ENCODE data around the gene PHLPP1.

Gene PHLPP1

DNA sequence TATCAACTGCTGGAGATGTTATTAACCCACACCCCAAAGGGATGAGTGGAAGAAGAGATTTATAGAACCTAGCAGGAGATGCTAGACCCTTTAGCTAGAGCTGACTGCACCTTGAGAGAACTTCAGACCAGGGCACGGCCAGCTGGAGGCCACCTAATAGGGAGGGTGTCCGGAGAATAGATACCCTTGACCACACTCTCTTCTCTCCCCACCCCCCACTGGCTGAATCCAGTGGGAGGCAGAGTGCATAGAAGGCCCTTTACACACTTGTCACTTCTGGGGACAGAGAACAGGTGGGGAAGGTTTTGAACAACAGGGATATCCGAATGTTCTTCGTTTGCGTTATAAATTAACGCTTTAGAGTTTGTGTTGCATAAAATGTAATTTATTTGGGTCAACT is 84.6 kb downstream of the PHLPP1 start:
- no peak for TF ChIP-seq TEAD4 (IDR thresholded peaks at IDR 0.05)
- no peak for TF ChIP-seq RAD21 (IDR thresholded peaks at IDR 0.05; ENCODE audit: low read depth)
- TF ChIP-seq, protein P1, sequence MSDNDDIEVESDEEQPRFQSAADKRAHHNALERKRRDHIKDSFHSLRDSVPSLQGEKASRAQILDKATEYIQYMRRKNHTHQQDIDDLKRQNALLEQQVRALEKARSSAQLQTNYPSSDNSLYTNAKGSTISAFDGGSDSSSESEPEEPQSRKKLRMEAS (IDR thresholded peaks at IDR 0.05): no peak
- TF ChIP-seq CREB1 (IDR thresholded peaks at IDR 0.05; ENCODE audit: low read depth): no peak

GRCh38 chr18:62802523-62802922 is 87.2 kb downstream of the PHLPP1 start:
- TF ChIP-seq YY1 (IDR thresholded peaks at IDR 0.05; ENCODE audit: low read depth): no peak
- TF ChIP-seq TEAD4 (IDR thresholded peaks at IDR 0.05): no peak
- no peak for TF ChIP-seq USF1 (IDR thresholded peaks at IDR 0.05)
- no peak for TF ChIP-seq CEBPB (IDR thresholded peaks at IDR 0.05)
- no peak for TF ChIP-seq RAD21 (IDR thresholded peaks at IDR 0.05; ENCODE audit: low read depth)
- TF ChIP-seq TCF12 (IDR thresholded peaks at IDR 0.05; ENCODE audit: low read depth): no peak
- TF ChIP-seq NFIC (IDR thresholded peaks at IDR 0.05): no peak
- no peak for TF ChIP-seq REST (IDR thresholded peaks at IDR 0.05; ENCODE audit: low read depth)

GRCh38 chr18:62807396-62807795 is 92.1 kb downstream of the PHLPP1 start:
- TF ChIP-seq, protein P1 (IDR thresholded peaks at IDR 0.05): no peak
- TF ChIP-seq TAF1 (IDR thresholded peaks at IDR 0.05; ENCODE audit: low read depth) (no peak), CEBPB (IDR thresholded peaks at IDR 0.05) (no peak), EP300 (IDR thresholded peaks at IDR 0.05; ENCODE audit: borderline replicate concordance) (no peak), FOXM1 (IDR thresholded peaks at IDR 0.05; ENCODE audit: borderline replicate concordance, low read depth) (no peak), RAD21 (IDR thresholded peaks at IDR 0.05; ENCODE audit: low read depth) (no peak), CREB1 (IDR thresholded peaks at IDR 0.05; ENCODE audit: low read depth) (no peak), TEAD4 (IDR thresholded peaks at IDR 0.05) (no peak)

- no peak for TF ChIP-seq EGR1 (IDR thresholded peaks at IDR 0.05)
- TF ChIP-seq CREB1 (IDR thresholded peaks at IDR 0.05; ENCODE audit: low read depth): no peak
- TF ChIP-seq, protein P1 (IDR thresholded peaks at IDR 0.05): no peak
- TF ChIP-seq RAD21 (IDR thresholded peaks at IDR 0.05; ENCODE audit: low read depth): no peak
- no peak for TF ChIP-seq TEAD4 (IDR thresholded peaks at IDR 0.05)
- TF ChIP-seq NFIC (IDR thresholded peaks at IDR 0.05): no peak
- TF ChIP-seq FOXM1 (IDR thresholded peaks at IDR 0.05; ENCODE audit: borderline replicate concordance, low read depth): no peak
- no peak for TF ChIP-seq REST (IDR thresholded peaks at IDR 0.05; ENCODE audit: low read depth)
- TF ChIP-seq USF1 (IDR thresholded peaks at IDR 0.05): no peak
- no peak for TF ChIP-seq YY1 (IDR thresholded peaks at IDR 0.05; ENCODE audit: low read depth)
- no peak for TF ChIP-seq TAF1 (IDR thresholded peaks at IDR 0.05; ENCODE audit: low read depth)
- TF ChIP-seq ZBTB7A (IDR thresholded peaks at IDR 0.05; ENCODE audit: low read depth): no peak
- TF ChIP-seq EP300 (IDR thresholded peaks at IDR 0.05; ENCODE audit: borderline replicate concordance): no peak
- no peak for TF ChIP-seq TCF12 (IDR thresholded peaks at IDR 0.05; ENCODE audit: low read depth)
- TF ChIP-seq CEBPB (IDR thresholded peaks at IDR 0.05): no peak
Observed at GRCh38 chr18:62808123-62808522, 92.8 kb downstream of the PHLPP1 start.

- TF ChIP-seq CREB1 (IDR thresholded peaks at IDR 0.05; ENCODE audit: low read depth) (no peak), CEBPB (IDR thresholded peaks at IDR 0.05) (no peak), USF1 (IDR thresholded peaks at IDR 0.05) (no peak), EGR1 (IDR thresholded peaks at IDR 0.05) (no peak), EP300 (IDR thresholded peaks at IDR 0.05; ENCODE audit: borderline replicate concordance) (no peak), TAF1 (IDR thresholded peaks at IDR 0.05; ENCODE audit: low read depth) (no peak), TEAD4 (IDR thresholded peaks at IDR 0.05) (no peak), ZBTB7A (IDR thresholded peaks at IDR 0.05; ENCODE audit: low read depth) (no peak), RAD21 (IDR thresholded peaks at IDR 0.05; ENCODE audit: low read depth) (no peak), FOXM1 (IDR thresholded peaks at IDR 0.05; ENCODE audit: borderline replicate concordance, low read depth) (no peak), NFIC (IDR thresholded peaks at IDR 0.05) (no peak), REST (IDR thresholded peaks at IDR 0.05; ENCODE audit: low read depth) (no peak), TCF12 (IDR thresholded peaks at IDR 0.05; ENCODE audit: low read depth) (no peak), YY1 (IDR thresholded peaks at IDR 0.05; ENCODE audit: low read depth) (no peak)
- TF ChIP-seq, protein P1 (IDR thresholded peaks at IDR 0.05): no peak
Observed at GRCh38 chr18:62809900-62810299, 94.6 kb downstream of the PHLPP1 start.
